ENCODE measurements around the gene PTPRD.

The PTPRD gene

DNA sequence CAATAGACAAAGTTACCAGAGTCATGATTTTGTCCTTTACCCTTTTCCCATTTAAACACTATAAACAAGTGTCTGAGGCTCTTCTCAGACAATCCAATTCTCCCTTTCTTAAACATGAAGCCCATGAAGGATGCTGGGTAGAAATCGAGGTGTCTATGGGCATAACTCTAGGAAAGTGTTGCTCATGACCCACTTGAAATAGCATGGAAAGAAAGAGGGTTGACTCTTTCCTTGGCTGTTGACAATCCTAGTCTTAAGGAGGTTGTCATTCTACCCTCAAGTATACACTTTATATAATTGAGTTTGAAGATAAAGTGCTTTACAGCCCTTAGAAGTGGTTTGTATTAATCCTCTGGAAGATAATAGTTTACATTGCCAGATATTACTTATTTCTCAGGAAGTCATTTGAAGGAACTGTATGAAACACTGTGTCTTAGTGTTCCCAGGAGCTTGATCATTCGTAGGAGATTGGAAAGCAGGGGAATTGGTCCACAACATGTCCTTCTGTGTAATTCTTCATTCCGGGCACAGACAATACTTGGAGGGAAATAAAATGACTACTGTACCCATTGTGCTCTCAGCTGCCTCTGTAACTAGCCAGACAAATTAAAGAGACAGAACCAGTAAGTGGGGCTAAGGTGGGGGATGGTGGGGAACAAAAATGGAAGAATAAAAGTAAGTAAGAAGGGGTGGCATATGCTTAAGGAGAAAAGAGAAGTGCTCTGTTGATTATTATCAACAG lies 1734.9 kb downstream of the PTPRD start:
- DNase-seq, result peak; percentile 68

DNA sequence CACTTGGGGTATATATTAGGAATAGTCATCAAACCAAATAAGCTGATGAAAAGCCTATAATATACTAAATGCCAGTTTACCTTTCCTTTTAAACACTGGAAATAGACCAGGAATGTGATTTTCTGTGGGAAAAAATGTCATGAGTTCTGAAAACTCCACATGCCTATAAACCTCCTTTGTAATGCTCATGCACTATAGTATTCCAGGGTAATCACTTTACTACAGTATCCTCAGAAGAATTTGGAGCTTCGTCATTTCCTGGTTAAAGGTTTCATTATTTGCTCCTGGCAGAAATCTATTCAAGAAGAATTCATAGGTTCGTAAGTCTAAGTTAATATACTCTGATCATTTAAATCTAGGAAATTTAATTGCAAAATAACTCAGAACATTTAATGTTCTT lies 1736.5 kb downstream of the PTPRD start:
- no peak for DNase-seq

DNA sequence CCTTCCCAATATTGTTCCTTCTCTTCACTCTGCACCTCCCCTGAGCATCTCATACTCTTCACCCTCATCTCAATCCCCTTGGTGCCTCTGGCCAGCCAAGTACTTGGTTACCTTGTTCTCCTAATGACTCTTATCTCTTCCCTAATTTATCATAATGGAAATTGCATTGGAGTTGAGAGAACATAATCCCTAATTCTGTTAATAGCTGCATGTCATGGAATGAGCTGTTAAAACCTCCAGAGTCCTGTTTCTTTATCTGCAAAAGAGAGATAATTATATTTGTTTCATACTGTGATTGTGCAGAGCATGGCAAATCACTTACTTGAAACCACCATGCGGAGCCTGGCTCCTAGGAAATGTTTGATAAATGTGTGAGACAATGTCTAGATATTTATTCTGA lies 1738.3 kb downstream of the PTPRD start:
- no peak for DNase-seq

DNA sequence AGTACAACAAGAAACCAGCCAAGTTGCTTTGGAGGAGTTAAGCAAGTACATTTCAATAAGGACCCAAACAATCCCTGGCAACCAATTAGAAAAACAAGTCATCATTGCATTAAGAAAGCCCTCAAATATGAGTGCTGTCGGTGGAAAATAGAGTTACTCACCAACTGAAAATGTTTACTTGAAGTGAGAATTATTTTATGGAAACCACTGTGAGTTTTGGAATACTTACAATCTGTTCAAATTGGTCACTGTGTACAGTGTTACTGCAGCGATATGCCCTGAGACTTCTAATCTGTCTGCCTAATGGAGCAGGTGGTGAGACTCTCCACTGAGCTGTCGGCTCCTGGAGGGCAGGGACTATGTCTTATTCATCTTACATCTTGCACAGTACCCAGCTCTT lies 1740.0 kb downstream of the PTPRD start:
- no peak for DNase-seq

DNA sequence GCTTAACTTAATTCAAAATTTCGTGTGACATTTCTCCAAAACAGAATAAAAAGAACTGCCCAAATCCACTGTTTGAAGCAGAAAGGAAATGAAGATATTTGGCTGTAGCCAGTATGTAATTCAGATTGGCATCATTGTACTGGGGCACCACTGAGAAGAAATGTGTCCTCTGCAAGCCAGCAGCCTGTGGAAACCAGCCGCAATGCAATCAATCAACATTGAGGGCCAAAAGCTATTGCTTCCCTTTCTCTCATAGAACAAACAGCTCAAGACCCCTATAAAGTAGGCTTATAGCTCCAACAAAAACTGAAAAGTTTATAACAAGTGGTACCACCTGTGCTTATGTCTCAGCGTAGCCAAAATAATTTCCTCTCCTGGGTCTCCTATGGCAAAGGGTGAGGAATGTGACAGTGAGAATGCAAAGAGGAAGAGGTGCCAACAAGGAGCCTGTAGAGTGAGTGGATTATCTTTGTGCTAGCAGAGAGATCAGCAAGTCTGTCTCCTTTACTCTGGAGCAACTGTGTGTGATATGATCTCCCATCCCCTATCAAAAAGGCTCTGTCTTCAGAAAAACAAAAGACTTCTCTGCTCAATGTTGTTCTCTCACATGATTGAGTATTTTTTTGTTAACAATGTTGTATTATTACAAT lies 1740.9 kb downstream of the PTPRD start:
- no peak for DNase-seq

DNA sequence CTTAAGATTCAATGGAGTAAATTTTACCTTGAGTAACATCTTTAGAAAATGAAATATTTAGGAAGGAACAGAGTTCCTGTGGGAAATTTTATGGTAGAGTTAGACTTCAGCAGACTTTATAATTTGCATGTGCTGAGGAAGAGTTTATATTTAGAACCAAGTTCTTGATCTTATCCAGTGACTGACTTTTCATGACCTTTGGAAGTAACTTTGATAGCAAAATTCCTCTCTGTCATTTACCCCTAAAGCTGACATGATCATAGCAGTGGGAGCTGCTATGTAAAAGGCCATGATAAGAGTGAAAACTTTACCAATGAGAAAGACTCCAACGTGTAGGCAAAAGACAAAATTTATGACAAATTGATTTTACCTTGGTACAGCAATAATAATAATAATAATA lies 1741.4 kb downstream of the PTPRD start:
- no peak for DNase-seq

DNA sequence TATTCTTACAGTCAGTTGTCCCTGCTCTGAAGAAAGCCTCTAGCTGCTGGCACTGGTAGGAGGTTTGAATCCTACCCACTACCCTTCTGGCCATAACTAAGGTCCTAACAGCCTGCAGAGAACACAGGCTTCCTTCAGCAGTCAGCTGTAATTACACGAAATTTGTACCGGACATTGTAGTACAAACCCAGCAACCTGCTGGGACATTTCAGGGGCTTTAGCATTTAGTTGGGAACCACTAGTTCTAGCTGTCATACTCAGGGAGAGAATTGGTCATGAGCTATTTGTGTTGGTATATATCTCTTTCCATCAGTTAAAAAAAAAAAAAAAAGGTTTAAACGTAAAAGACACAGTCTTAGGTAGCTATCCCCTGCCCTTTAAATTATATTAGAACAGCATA lies 1743.0 kb downstream of the PTPRD start:
- DNase-seq, result no peak

DNA sequence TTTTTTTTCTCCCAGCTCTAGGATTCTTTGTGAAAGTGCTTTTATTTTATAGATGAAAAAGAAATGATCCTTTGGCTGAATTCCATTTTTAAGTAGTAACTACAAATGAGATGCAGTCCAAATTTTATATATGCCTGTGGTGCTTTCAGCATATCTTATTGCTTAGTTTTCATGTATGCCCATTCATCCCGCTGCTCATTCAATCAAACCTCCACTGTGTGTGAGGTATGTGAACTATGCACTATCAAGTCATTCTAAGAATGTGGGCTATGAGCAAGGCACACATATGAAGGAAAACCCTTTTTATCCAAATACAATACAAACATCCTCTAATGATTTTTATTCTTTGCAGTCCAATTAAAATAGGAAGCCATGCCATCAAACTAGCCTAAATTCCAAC lies 1744.2 kb downstream of the PTPRD start:
- DNase-seq, result no peak

DNA sequence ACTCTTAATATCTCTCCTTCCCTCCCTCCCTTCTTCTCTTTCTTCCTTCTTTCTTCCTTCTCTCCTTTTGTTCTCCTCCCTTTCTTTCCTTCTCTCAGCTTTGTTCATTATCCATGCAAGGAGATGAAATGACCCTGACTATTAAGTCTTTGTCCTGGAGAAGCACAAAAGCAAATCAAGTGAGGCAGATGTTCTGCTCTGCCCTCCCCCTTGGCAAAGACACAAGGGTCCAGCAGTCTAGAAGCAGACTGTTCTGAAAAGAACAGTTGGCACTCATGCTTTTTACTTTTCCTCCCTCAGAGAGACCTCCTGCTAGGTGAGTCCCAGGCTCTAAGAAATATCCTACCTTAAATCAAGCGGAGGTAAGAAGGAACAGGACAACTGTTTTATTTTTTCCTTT lies 1745.7 kb downstream of the PTPRD start:
- DNase-seq, result no peak

DNA sequence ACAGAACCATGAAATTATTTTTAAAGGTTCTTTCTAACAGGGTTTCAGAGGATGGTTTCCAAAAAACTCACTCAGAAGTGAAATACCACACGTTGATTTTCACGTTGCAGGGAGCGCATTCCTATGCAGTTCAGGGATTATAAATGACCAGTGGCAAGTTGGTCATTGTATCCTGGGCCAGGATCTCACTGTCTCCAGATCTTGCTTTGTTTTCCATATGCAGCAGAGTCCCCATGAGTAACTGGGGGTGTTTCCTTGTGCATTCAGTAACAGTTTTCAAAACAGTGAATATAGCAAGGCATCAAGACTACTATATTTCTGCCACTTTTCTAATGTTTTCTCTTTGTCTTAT lies 1748.3 kb downstream of the PTPRD start:
- DNase-seq, result no peak

DNA sequence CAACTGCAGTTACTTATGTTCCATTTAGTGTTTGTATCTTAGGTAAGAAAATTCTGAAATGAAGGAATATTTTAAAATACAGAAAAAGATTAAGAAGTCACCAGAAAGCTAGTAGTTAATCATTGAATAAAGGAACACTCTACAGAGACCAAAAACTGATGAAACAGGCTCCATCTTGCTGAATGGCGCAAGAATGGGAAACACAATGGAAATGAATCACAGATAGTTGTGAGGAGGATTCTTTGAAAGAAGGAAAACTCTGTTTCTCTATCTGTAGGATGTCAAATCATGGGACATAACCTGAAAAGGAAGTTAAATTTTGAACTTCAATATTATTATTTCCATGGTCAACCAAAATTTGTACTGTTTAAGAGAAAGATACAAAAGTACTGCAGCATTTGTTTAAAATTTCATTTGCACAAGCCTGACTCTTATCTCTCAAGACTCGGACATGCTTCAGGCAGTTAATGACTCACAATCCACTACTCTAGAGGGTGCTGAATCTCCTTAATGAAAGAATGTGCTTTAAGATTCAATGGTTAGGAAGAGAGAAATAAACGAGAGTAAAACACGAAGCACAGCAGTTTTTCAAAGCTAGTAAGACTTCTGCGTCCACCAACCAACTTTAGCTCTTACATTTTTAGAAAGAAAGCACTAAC lies 1748.8 kb downstream of the PTPRD start:
- no peak for DNase-seq

DNA sequence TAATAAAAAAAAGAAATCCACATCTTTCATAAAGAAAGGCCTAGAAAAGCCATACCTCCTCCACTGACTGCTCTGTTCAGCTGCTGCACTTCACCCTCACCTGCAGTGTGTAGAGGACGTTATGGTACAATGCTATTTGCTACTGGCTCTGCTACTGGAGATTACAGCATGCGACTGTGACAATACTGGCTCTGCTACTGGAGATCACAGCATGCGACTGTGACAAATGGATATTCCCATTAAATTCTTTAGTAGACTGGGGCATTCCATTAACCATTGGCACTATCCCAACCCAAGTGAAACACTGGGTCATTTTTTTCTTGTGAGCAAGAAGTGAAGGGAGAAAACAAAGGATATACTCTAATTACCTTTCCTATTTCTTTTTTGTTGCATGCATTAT lies 1749.7 kb downstream of the PTPRD start:
- peak; percentile 32 for DNase-seq

DNA sequence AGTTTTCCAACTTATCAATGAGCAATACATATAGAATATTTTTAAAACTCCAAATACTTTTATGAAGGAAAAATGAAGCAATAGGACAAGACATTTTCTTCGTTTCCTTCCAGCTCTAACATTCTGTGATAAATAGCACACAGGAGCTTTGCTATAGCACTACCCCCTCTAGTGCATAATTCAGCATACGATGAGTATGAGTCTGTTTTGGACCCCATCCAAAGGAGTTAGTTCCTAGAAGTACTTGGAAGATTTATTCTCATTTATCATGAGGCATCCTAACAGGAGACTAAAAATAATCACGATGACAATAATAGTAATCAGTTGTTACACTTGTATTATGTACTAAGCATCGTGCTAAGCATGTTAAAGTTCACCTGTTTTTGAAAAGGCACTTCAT lies 1751.9 kb downstream of the PTPRD start:
- no peak for DNase-seq

DNA sequence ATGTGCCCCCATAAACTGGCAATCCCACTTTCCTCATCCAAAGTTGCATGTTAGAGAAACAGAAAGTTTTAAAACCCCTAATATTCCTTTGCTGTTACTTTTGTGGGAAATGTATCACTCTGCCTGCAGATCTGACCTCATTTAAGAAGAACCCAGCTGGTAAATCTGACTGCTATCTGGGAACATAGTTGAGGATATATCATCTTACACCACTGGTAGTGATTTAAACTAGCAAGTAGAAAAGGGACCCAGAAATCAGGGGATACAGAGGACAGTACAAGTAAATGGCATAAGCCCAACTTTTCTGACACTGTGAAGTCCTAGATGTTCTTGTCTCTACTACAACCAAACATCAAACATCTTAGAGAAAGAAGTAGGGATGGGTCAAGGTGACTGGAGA lies 1752.7 kb downstream of the PTPRD start:
- no peak for DNase-seq

DNA sequence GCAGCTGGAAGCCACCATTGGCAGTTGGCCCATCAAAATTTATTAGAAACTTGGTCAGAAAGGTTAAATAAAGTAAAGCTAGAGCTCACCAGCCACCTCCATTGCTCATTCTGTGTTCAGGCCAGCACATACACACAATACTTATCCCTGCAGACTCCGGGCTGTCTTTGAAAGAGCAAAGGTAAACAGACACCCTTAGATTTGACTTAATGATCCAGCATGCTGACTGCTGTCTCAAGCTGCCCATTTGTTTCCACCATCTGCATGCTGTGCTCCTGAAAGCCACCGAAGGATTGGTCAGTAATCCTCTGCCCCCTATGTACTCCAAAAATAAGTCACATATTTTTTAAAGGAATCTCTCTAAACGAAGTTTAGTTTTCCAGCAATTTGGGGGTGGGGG lies 1753.4 kb downstream of the PTPRD start:
- no peak for DNase-seq

DNA sequence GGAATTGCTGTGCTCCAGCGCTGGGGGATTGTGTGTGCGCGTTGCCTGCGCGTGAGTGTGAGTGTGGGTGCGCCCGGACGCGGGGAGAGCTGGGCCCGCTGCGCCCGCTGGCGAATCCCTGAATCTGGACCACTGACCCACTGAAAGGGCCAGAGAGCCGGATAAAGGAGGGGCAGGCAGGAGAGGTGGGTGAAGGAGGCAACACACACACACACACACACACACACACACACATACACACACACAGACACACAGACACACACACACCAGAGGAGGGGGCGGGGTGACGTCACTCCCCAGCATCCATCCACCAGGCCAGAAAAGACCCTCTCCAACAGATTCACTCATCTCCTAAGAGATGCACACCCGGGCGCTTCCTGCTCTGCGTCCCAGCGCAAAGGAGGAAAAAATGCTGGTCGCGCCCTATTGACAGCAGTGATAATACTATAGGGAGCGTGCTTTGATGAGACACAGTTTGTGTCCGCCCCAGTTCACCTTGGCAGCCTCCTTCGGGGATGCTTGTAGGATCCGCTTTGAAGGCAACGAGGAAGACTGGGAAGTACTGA lies 1754.1 kb downstream of the PTPRD start:
- DNase-seq, result no peak

DNA sequence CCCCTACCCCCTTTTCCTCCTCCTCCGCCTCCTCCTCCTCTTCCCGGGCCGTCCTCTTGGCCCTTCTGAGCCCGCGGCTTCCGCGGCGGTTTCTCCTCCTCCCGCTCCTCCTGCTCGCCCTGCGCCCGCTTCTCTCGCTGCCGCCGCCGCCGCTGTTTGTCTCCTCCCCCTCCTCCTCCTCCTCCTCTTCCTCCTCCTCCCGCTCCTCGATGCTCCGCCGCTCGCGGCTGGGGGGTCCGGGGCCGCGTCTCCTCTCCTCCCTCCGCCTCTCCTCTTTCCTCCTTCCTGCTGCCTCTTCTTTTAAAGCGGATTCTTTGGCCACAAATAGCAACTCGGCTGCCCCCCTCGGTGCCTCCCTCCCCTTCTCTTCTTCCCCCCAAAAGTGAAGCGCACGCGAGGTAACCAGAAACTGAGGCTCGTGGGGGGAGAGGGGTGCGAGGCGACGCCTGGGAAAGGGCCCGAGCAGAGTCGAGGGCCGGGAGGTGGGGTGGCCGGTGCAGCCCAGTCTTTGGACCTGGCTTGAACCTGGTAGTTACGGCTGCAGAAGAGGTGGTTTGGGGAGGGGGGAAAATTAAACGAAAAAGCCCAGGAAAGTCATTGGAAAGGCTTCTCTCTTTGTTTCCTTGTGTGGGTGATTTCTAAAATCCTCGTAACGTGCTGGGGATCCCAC lies 1754.7 kb downstream of the PTPRD start:
- no peak for DNase-seq

DNA sequence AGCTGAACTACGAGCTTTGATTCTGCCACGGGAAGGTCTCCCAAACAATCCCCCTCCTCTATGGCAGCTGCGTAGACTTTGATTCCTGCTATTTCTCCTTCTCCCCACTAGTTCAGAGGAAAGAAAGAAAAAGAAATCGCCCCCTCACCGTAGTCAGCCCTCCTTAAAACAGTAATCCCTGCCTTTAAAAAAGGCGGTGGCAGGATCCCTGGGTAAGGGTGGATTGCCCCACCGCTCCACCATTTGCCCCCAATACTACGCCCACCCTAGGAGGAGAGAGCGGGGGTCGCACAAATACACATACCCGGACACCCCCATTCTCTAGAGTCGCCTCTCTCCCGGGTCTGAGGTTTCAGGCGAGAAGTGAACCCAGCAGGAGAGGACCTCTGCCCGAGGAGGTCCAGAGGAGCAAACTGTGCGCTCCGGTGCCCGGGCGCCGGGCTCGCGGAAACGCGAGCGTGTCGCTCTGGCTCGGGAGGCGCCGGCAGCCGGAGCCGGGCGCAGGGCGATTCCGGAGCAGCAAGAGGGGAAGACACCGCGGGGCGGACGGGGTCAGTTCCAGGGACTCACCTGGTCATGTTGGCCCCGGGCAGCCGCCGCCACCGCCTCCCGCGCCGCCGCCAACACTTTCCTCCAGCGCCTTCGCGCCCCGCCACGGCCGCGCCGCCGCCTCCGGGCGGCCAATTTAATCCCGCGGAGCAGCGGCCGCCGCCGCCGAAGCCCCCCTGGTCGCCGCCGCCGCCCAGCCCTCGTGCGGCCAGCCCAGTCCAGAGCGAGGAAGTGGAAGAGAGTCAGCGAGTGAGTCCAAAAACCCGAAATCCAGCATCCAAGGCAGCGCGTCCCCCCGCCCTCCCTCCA lies 1755.5 kb downstream of the PTPRD start:
- DNase-seq, result no peak

DNA sequence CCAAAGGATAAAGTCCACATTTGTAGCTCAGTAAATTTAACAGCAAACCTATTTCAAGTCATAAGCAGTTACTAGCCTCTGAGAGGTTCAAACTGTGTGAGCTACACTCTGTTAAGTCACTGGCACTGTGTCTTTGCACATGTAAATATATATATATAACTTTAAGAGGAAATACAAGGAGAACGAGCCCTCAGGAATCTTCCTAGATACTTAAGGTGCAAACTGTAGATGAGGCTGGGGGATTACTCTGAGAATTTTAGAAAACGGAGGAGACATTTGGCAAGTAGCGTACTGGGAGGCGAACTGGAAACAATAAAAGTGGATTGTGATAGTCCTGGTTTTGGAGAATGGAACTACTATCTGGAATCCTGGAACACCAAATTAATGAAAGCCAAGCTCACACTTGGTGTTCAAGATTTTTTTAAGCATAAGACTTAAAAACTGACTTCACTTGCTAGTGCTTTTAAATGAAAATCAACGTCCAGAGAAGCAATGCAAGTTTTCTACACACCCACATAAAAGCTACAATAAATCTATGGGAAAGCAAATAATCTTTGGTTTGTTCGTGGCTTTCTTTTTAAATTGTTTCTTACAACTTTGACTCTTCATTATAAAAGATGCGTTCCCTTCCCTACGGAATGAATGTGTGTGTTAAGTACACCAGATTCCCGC lies 1756.3 kb downstream of the PTPRD start:
- DNase-seq, result no peak

DNA sequence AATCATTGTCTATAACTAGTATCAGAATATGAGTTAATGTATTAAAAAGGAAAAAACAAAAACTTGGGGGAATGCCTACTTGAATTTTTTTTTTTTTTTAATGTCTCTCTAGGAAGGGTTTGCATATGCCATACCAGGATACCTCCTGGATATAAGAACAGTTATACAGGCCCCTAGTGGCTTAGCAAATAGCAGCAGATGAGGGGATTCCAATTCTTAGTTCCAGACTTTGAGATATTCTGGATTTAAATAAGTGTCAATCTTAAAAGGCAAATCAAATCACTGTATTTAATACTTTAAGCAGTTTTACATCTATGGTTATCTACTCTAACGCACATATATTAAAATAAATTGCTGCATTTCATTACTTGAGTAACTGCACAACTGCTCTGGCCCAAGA lies 1757.8 kb downstream of the PTPRD start:
- no peak for DNase-seq

DNA sequence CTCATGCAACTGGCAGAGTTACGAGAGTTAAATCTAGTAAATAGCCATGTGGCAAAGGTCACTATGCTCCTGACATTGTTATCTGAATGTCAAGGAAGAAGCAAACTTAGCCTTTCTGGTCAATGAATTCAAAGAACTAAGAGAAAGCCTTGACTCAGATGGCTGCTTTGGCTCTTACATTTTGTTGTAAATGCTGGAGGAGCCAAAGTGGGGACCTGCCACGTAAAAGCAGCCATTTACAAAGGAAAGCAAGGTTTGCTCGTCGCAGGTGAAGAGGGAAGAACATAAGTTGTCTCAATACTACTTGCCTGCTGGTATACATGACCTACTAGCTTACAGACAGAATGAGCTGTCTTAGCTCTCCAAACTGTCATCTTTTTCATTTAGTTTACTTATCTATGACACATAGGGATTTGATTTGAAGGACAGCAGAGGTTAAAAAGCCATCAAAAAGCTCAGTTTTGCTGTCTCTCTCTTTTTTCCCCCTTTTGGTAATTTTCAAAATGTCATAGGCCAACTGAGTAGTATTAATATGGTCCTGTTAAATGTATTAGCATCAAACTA lies 1760.4 kb downstream of the PTPRD start:
- DNase-seq, result no peak

DNA sequence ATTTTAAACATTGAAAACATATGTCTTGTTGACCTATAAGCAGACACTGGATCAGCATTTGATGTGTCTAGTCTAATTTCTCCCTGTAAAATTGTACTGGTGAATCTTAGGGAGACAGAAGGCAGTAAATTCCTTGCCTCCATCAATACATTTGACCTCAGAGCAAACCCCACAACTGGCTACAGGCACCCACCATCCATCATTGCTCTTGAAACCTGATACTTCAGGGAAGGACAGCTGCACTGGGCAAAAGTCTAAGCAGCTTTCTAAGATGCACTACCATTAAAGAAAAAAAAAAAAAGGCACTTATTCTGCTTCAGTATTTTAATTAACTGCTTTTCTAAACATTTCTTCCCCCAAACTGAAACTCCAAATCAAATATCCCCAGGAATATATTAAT lies 1761.9 kb downstream of the PTPRD start:
- no peak for DNase-seq

Measured in DMS79 (cell line).